PC-9 (cell line): Measurements from ENCODE around the gene SIGLEC6. TPM values are rescaled to one million over a fixed set of nuclear protein-coding genes. Genes with fewer than 3 reads are reported as not detected.

Experiments used
- BruUV-seq: library from RNA; stranded (reverse); fragments of 400-500 nt; replicated peaks from 2 replicates; lab custom pipeline; 2021; lab: Mats Ljungman, UMichigan
- CTCF ChIA-PET: fragments of 300-600 bp; sonication (Branson Sonifier 250); formaldehyde crosslinking; loops from one replicate; lab custom pipeline; 2022; ENCODE audit warnings: antibody characterized with exemption; lab: Charles Lee
- POLR2A ChIA-PET: fragments of 300-600 bp; sonication (Branson Sonifier 250); formaldehyde crosslinking; loops from one replicate; lab custom pipeline; 2022; ENCODE audit warnings: antibody characterized with exemption; ENCODE audit not compliant: unreplicated experiment; lab: Charles Lee
- DNase-seq, 2 experiments: peaks; one replicate each; pipeline versions ENCODE4 v3.0.0 to v3.0.0-alpha.2; 2015 to 2022; ENCODE audit warnings: mixed read lengths in 1 of 2
- H2AFZ ChIP-seq: fragments of 200-600 bp; sonication (generic); 2 replicates; pipeline ENCODE4 v1.8.1; 2017; ENCODE audit warnings: antibody characterized with exemption
- H3F3A ChIP-seq: fragments of 200-600 bp; sonication (generic); 2 replicates; pipeline ENCODE4 v1.8.1; 2017; ENCODE audit warnings: antibody characterized with exemption, mild to moderate bottlenecking, low read depth; ENCODE audit not compliant: insufficient read depth
- H3K27ac ChIP-seq: fragments of 200-600 bp; sonication (generic); 2 replicates; pipeline ENCODE4 v1.6.1; 2016; ENCODE audit warnings: mixed run types
- H3K27me3 ChIP-seq: fragments of 200-600 bp; sonication (generic); 2 replicates; pipeline ENCODE4 v1.6.1; 2016; ENCODE audit warnings: low read depth, mixed run types; ENCODE audit not compliant: insufficient read depth
- H3K36me3 ChIP-seq: fragments of 200-600 bp; sonication (generic); 2 replicates; pipeline ENCODE4 v1.6.1; 2016; ENCODE audit warnings: low read depth, mixed run types
- H3K4me1 ChIP-seq: fragments of 200-600 bp; sonication (generic); replicated peaks from 2 replicates; pipeline ENCODE4 v1.6.1; 2016; ENCODE audit warnings: mixed run types; ENCODE audit not compliant: insufficient read depth
- H3K4me2 ChIP-seq: fragments of 200-600 bp; sonication (generic); 2 replicates; pipeline ENCODE4 v1.6.1; 2017; ENCODE audit warnings: mixed run types
- H3K4me3 ChIP-seq: fragments of 200-600 bp; sonication (generic); 2 replicates; pipeline ENCODE4 v1.6.1; 2016; ENCODE audit warnings: mixed run types
- H3K79me2 ChIP-seq: fragments of 200-600 bp; sonication (generic); 2 replicates; pipeline ENCODE4 v1.6.1; 2017; ENCODE audit warnings: low read depth, mixed run types
- H3K9me2 ChIP-seq: fragments of 200-600 bp; sonication (generic); 2 replicates; pipeline ENCODE4 v1.8.1; 2017; ENCODE audit warnings: mild to moderate bottlenecking; ENCODE audit not compliant: insufficient read depth
- H3K9me3 ChIP-seq: fragments of 200-600 bp; sonication (generic); 2 replicates; pipeline ENCODE4 v1.8.1; 2016; ENCODE audit warnings: low read depth; ENCODE audit not compliant: insufficient read depth
- H4K20me1 ChIP-seq: fragments of 200-600 bp; sonication (generic); 2 replicates; pipeline ENCODE4 v1.8.1; 2017; ENCODE audit not compliant: insufficient read depth
- CTCF ChIP-seq: fragments of 200-600 bp; sonication (generic); conservative IDR thresholded peaks from 2 replicates; pipeline ENCODE4 v1.6.1; 2017; ENCODE audit warnings: mixed run types, antibody characterized with exemption, mild to moderate bottlenecking, moderate library complexity
- EZH2 ChIP-seq: fragments of 200-600 bp; sonication (generic); IDR thresholded peaks from 2 replicates; pipeline ENCODE4 v1.8.0; 2017; ENCODE audit warnings: antibody characterized with exemption, low read depth
- intact Hi-C: fragments of 100-400 bp; cut with micrococcal nuclease; formaldehyde crosslinking; loops from one replicate; pipeline ENCODE4 v1.10.0; 2022; ENCODE audit not compliant: unreplicated experiment
- total RNA-seq: library from RNA; stranded (reverse); gene quantifications from 2 replicates; pipeline ENCODE4 v1.2.3, GENCODE V29; 2021

SIGLEC6 gene
- total RNA-seq, 1 experiment from 2014 or later = not detected

DNA sequence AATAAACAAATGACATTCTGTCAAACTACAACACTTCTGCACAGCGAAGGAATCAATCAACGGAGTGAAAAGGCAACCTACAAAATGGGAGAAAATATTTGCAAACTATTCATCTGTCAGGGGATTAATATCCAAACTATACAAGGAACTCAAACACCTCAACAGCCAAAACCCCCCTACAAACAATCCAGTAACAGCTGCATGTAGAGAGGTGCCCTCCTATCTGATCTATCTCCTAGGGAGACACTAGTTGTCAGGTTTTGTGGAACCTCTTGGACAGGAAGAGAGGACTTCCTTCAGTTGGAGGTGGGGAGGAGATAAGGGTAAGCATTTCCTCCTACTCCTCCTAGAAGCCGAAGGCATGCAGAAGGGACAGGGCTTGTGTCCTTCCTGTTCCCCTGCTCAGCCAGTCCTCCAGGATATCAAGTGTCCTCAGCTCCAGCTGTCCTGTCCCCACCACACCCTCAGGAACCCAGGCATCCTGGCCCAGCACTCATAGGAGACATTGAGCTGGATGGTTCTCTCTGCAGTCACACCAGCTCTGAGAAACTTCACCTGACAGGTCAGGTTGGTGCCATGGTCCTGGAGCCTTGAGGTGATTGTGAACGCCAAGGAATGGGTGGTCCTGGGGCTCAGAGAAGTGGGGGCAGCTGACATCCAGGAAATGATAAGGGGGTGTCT lies 63.5 kb downstream of the SIGLEC6 start:
- BruUV-seq = no TSS peak
- no peak overlapping the region for H3K4me3 ChIP-seq
- intact Hi-C loops = no loop called here
- peaks cover 33% of the 10 kb centered on the region for H3K27me3 ChIP-seq
- no peaks in the 10 kb centered on the region for H3K9me3 ChIP-seq
- no peaks in the 10 kb centered on the region for H3K79me2 ChIP-seq
- H3K9me2 ChIP-seq = no peaks in the 10 kb centered on the region
- TF ChIP-seq CTCF (no peak), EZH2 (no peak)
- POLR2A ChIA-PET = no interaction called here
- no peaks in the 10 kb centered on the region for H3F3A ChIP-seq
- DNase-seq = no peak
- no peaks in the 10 kb centered on the region for H4K20me1 ChIP-seq
- no peak overlapping the region for H3K27ac ChIP-seq
- H3K4me1 ChIP-seq = no peaks in the 10 kb centered on the region
- H2AFZ ChIP-seq = no peak overlapping the region
- no peaks in the 10 kb centered on the region for H3K36me3 ChIP-seq
- CTCF ChIA-PET = no interaction called here
- no peak overlapping the region for H3K4me2 ChIP-seq

Other genes with a start within 250 kb of the SIGLEC6 start
- gene IGLON5, start 220.0 kb downstream of the SIGLEC6 start, total RNA-seq = not detected in 2 replicates
- 2.3 and 2.8 TPM in 2 replicates for gene VSIG10L, start 189.5 kb downstream of the SIGLEC6 start, total RNA-seq
- 204 and 252 TPM in 2 replicates for gene ETFB, start 165.3 kb downstream of the SIGLEC6 start, total RNA-seq
- 1.5 and 4.5 TPM in 2 replicates for gene CLDND2, start 162.7 kb downstream of the SIGLEC6 start, total RNA-seq
- gene NKG7, start 159.0 kb downstream of the SIGLEC6 start, total RNA-seq = not detected in 2 replicates
- not detected in 2 replicates for gene LIM2, start 143.7 kb downstream of the SIGLEC6 start, total RNA-seq
- gene C19orf84, start 141.1 kb downstream of the SIGLEC6 start, total RNA-seq = 0.48 and 0.90 TPM in 2 replicates
- gene SIGLEC10, start 114.0 kb downstream of the SIGLEC6 start, total RNA-seq = not detected in 2 replicates
- gene SIGLEC8, start 73.2 kb downstream of the SIGLEC6 start, total RNA-seq = not detected in 2 replicates
- gene CEACAM18, start 53.1 kb downstream of the SIGLEC6 start, total RNA-seq = not detected in 2 replicates
- gene SIGLEC12, start 29.9 kb downstream of the SIGLEC6 start, total RNA-seq = not detected in 2 replicates
- 11.7 and 12.5 TPM in 2 replicates for gene ZNF175, start 39.6 kb upstream of the SIGLEC6 start, total RNA-seq
- gene SIGLEC5, start 98.7 kb upstream of the SIGLEC6 start, total RNA-seq = not detected in 2 replicates
- gene SIGLEC14, start 115.2 kb upstream of the SIGLEC6 start, total RNA-seq = not detected in 2 replicates
- 29.5 and 40.5 TPM in 2 replicates for gene SPACA6, start 161.7 kb upstream of the SIGLEC6 start, total RNA-seq
- not detected in 2 replicates for gene HAS1, start 192.3 kb upstream of the SIGLEC6 start, total RNA-seq
- gene FPR1, start 220.2 kb upstream of the SIGLEC6 start, total RNA-seq = not detected in 2 replicates
- not detected in 2 replicates for gene FPR2, start 229.5 kb upstream of the SIGLEC6 start, total RNA-seq